Measurements from ENCODE around the gene SLC9A7. TPM values are rescaled to one million over a fixed set of nuclear protein-coding genes. Genes with fewer than 3 reads are reported as not detected.
"Not testable (repeated sequence)": the region's sequence is repeated elsewhere in the genome, so short reads cannot be mapped to it uniquely, and the experiment has no call there.

SLC9A7 gene
- total RNA-seq, 1 donor from 2014 or later, result 7.9 TPM

DNA sequence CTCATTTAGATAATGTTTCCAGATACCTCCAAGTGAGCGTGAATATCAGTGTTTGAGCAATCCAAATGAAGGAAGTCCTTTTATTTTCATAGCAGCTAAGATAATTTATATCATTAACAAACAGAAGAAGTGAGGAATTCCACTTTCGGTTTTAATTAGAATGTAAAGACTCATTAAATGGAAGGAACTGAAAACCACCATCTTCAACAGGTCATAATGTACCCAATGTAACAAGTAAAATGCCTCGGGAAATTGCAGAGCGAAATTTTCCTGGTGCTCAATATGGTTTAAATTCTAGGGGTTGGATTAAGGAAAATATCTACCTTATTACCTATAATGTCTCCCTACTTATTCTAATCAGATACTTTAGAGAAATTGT, 33.9 kb upstream of the SLC9A7 start:
- intact Hi-C loops (cut with DNase I), result no loop called here
- ATAC-seq, result no peak
- Histone ChIP-seq H3K4me3 (no peak overlapping the region), H3K4me1 (peaks cover 4% of the 10 kb centered on the region), H3K27ac (peak overlapping the region; percentile 11), H3K9me3 (no peaks in the 10 kb centered on the region), H3K36me3 (no peaks in the 10 kb centered on the region), H3K27me3 (ENCODE audit: low read depth) (no peaks in the 10 kb centered on the region)
- no peak for DNase-seq
- TF ChIP-seq, protein P1, sequence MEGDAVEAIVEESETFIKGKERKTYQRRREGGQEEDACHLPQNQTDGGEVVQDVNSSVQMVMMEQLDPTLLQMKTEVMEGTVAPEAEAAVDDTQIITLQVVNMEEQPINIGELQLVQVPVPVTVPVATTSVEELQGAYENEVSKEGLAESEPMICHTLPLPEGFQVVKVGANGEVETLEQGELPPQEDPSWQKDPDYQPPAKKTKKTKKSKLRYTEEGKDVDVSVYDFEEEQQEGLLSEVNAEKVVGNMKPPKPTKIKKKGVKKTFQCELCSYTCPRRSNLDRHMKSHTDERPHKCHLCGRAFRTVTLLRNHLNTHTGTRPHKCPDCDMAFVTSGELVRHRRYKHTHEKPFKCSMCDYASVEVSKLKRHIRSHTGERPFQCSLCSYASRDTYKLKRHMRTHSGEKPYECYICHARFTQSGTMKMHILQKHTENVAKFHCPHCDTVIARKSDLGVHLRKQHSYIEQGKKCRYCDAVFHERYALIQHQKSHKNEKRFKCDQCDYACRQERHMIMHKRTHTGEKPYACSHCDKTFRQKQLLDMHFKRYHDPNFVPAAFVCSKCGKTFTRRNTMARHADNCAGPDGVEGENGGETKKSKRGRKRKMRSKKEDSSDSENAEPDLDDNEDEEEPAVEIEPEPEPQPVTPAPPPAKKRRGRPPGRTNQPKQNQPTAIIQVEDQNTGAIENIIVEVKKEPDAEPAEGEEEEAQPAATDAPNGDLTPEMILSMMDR (IDR thresholded peaks at IDR 0.05), result no peak

DNA sequence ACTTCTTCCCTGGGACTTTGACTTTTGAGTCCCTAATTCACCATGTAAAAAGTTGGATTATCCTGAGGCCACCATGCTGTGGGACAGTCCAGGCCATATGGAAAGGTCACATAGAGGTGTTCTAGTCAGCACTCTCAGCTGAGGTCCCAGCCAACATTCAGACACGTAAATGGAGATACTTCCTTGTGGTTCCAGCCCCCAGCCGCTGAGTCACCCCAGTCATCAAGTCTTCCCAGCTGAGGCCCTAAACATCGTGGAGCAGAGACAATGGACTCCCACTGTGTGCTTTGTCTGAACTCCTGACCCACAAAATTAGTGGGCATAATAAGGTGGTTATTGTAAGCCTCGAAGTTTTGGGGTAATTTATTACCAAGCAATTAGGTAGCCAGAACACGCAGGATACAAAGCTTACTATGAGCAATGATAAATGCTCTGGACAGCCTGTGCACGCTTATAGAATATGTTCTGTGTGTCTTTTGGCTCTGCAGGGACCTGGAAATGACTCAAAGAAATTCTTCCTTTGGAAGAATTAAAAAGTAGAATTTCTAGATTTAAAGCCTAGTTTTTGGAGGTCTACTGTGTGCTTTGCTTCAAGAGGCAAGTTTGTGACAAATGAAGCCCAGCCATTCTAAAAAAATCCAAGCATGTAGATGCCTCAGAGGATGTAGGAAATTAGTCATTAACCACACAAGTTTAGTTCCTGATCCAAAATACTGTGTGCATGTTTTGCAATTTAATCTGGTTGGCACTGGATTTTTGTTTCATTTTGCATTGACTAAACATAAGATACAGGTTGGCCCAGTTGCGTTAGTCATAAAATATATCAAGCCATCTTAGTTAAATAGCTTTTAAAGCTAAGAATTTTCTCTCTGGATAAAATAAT, 33.2 kb upstream of the SLC9A7 start:
- Histone ChIP-seq H3K27me3 (ENCODE audit: low read depth) (no peaks in the 10 kb centered on the region), H3K27ac (peak overlapping the region; percentile 41), H3K4me1 (peaks cover 4% of the 10 kb centered on the region), H3K4me3 (no peak overlapping the region), H3K9me3 (no peaks in the 10 kb centered on the region), H3K36me3 (no peaks in the 10 kb centered on the region)
- DNase-seq (peak; percentile 43), ATAC-seq (peak; percentile 66 to 81)
- TF ChIP-seq, protein P1 (IDR thresholded peaks at IDR 0.05), result no peak
- intact Hi-C loops (cut with DNase I), result no loop called here

DNA sequence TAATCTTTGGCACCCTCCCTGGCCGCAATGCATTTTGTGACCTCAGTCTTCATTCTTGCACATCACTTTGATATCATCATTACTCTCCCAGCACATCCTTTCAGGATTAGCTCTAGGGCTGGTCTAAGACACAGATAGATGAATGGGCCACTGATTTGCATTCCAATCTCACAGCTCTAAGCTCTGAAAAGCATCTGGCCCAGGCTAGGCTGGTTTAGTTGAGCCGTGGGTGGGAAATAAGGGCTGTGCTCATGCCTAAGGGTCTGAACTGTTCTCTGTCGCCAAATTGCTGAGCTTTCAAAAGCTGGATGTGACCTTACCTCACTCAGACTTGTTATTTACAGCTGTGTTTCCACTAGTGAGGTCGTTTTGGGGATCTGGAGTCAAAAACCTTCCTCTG, 30.0 kb upstream of the SLC9A7 start:
- Histone ChIP-seq H3K9me3 (no peaks in the 10 kb centered on the region), H3K27ac (no peak overlapping the region), H3K4me3 (no peak overlapping the region), H3K27me3 (ENCODE audit: low read depth) (no peaks in the 10 kb centered on the region), H3K4me1 (peaks cover 4% of the 10 kb centered on the region), H3K36me3 (no peaks in the 10 kb centered on the region)
- DNase-seq (no peak), ATAC-seq (no peak)
- intact Hi-C loops (cut with DNase I), result no loop called here
- TF ChIP-seq, protein P1 (IDR thresholded peaks at IDR 0.05), result no peak

DNA sequence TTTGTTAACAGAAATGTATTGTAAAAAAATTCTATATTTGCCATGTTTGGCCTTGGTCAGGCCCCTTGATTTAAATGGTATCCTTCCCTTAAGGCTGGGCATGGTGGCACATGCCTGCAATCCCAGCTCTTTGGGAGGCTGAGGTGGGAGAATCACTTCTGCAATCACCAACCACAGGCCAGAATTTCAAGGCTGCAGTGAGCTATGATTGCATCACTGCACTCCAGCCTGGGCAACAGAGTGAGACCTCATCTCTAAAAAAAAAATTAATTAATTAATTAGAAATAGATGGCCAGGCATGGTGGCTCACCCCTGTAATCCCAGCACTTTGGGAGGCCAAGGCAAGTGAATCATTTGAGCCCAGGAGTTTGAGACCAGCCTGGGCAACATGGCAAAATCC, 25.5 kb upstream of the SLC9A7 start:
- H3K27me3 ChIP-seq (ENCODE audit: low read depth); H3K4me3 ChIP-seq; ATAC-seq; H3K9me3 ChIP-seq; H3K27ac ChIP-seq; intact Hi-C loops (cut with DNase I); H3K36me3 ChIP-seq; DNase-seq; H3K4me1 ChIP-seq: not testable (repeated sequence)

DNA sequence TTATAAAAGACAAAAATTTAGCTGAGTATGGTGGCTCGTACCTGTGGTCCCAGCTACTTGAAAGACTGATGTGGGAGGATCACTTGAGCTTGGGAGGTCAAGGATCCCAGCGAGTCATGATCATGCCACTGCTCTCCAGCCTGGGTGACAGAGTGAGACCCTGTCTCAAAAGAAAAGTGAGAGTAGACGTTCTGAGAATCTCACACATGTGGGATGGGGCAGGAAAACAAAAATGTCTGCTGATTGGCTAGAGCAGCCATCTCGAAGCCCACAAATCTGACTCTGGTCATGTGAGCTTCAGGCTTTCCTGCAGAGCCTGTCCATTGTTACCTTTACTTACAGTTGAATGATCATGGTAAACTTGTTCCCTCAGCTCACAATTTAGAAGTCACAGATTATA, 23.1 kb upstream of the SLC9A7 start:
- no peak for DNase-seq
- Histone ChIP-seq H3K27me3 (ENCODE audit: low read depth) (no peaks in the 10 kb centered on the region), H3K27ac (no peak overlapping the region), H3K9me3 (no peaks in the 10 kb centered on the region), H3K36me3 (no peaks in the 10 kb centered on the region), H3K4me3 (no peak overlapping the region), H3K4me1 (no peaks in the 10 kb centered on the region)
- ATAC-seq, result no peak
- TF ChIP-seq, protein P1 (IDR thresholded peaks at IDR 0.05), result no peak
- intact Hi-C loops (cut with DNase I), result no loop called here
